ENCODE measurements around the gene PLPPR2.

PLPPR2 gene

DNA sequence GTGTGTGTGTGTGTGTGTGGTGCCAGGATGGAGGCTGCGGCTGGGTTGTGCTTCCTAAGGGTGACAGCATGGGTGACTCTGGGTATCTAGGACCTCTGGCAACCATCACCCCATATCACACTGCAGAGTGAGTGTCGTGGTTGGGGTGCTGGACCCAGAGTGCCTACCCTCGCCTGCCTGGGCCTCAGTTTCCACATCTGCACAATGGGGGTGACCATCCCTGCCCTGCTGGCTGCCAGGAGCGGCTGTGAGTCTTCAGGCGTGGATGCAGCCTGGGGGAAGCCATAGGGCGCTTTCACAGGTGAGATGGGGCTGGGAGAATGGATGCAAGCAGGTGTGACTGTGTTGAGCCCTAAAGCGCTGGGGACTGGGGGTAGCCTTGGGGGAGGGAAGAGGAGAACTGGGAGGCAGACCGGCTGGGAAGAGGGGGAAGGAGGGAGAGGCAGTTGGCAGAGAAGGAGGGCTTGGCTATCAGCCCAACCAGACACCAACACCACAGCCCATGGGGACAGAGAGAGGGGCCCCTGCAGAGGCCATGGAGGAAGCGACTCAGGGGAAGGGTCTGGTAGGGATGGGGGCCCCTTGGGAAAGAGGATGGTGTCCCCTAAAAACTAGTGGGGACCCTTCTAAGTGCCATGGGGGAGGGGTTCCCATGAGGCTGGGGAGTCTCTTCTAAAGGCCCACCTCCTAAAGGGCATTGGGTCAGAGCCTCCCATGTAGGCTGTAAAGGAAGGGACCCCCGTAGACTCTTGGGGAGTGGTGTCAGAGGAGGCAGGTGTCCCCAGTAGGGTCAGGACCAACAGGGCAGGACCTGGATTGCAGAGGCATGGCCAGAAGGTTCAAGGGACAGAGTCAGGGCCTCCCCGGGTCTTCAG lies 1.7 kb downstream of the PLPPR2 start:
- Mint-ChIP-seq H3K36me3 (ENCODE audit: low read depth) (no peaks in the 10 kb centered on the region), H3K27ac (no peak overlapping the region), H3K27me3 (peaks cover 10% of the 10 kb centered on the region), H3K4me1 (ENCODE audit: low read depth) (peaks cover 9% of the 10 kb centered on the region), H3K4me3 (no peak overlapping the region), H3K9me3 (no peaks in the 10 kb centered on the region)

GRCh38 chr19:11359421-11359820 lies 4.2 kb downstream of the PLPPR2 start:
- H3K9me3 Mint-ChIP-seq: no peaks in the 10 kb centered on the region
- no peak overlapping the region for H3K4me3 Mint-ChIP-seq
- peaks cover 10% of the 10 kb centered on the region for H3K27me3 Mint-ChIP-seq
- peaks cover 9% of the 10 kb centered on the region for H3K4me1 Mint-ChIP-seq (ENCODE audit: low read depth)
- no peak overlapping the region for H3K27ac Mint-ChIP-seq
- no peaks in the 10 kb centered on the region for H3K36me3 Mint-ChIP-seq (ENCODE audit: low read depth)

DNA sequence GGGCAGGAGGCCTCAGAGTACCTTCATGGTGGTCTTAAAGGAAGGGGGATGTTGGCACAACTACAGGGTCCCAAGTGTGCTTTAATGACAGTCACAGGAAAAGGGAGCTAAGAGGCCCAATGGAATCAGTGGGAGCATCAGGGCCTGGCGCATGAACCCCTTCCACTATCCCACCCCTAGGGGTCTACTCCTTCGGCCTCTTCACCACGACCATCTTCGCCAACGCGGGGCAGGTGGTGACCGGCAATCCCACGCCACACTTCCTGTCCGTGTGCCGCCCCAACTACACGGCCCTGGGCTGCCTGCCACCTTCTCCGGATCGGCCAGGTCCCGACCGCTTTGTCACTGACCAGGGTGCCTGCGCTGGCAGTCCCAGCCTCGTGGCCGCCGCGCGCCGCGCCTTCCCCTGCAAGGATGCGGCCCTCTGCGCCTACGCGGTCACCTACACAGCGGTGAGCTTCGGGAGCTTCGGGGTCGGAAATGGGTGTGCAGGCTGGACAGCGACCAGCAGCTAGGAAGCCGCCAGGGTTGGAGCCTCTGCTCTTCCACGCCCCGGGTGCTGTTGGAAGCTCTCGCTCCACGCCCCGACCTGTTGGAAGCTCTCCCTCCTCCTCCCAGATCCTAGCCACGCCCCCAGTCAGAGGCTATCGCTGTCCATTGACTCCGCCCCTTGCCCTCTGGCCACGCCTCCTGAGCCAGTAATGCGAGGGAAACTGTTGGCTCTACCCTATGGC lies 6.0 kb downstream of the PLPPR2 start:
- Mint-ChIP-seq H3K27ac (no peak overlapping the region), H3K9me3 (no peaks in the 10 kb centered on the region), H3K4me1 (ENCODE audit: low read depth) (peaks cover 1% of the 10 kb centered on the region), H3K4me3 (no peak overlapping the region), H3K27me3 (peaks cover 4% of the 10 kb centered on the region), H3K36me3 (ENCODE audit: low read depth) (peaks cover 4% of the 10 kb centered on the region)

- no peak overlapping the region for H3K4me3 Mint-ChIP-seq
- peaks cover 4% of the 10 kb centered on the region for H3K36me3 Mint-ChIP-seq (ENCODE audit: low read depth)
- H3K27me3 Mint-ChIP-seq: no peaks in the 10 kb centered on the region
- H3K9me3 Mint-ChIP-seq: no peaks in the 10 kb centered on the region
- H3K4me1 Mint-ChIP-seq (ENCODE audit: low read depth): no peaks in the 10 kb centered on the region
- no peak overlapping the region for H3K27ac Mint-ChIP-seq
These were observed 6.8 kb downstream of the PLPPR2 start for GRCh38 chr19:11361771-11362731.

- Mint-ChIP-seq H3K4me1 (ENCODE audit: low read depth) (no peaks in the 10 kb centered on the region), H3K36me3 (ENCODE audit: low read depth) (peaks cover 4% of the 10 kb centered on the region), H3K27ac (no peak overlapping the region), H3K9me3 (no peaks in the 10 kb centered on the region), H3K4me3 (no peak overlapping the region), H3K27me3 (no peaks in the 10 kb centered on the region)
These were observed 8.6 kb downstream of the PLPPR2 start for GRCh38 chr19:11363881-11364280.

DNA sequence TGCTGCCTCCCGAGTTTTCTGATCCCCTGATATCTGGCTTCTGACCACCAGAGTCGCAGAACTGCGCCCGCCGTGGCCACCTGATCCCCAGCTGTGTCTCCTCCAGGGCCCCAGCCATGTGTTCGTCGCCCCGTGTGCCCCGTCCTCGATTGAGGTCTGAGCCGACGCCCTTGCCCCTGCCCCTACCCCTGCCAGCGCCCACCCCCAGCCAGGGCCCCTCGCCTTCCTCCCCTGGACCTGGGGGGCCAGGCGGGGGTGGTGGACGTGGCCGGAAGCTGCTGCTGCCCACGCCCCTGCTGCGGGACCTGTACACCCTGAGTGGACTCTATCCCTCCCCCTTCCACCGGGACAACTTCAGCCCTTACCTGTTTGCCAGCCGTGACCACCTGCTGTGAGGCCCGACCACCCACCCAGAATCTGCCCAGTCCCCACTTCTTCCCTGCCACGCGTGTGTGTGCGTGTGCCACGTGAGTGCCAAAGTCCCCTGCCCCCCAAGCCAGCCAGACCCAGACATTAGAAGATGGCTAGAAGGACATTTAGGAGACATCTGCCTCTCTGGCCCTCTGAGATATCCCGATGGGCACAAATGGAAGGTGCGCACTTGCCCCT lies 9.2 kb downstream of the PLPPR2 start:
- no peak overlapping the region for H3K27ac Mint-ChIP-seq
- no peaks in the 10 kb centered on the region for H3K4me1 Mint-ChIP-seq (ENCODE audit: low read depth)
- H3K27me3 Mint-ChIP-seq: no peaks in the 10 kb centered on the region
- H3K36me3 Mint-ChIP-seq (ENCODE audit: low read depth): peaks cover 8% of the 10 kb centered on the region
- no peaks in the 10 kb centered on the region for H3K9me3 Mint-ChIP-seq
- H3K4me3 Mint-ChIP-seq: no peak overlapping the region

DNA sequence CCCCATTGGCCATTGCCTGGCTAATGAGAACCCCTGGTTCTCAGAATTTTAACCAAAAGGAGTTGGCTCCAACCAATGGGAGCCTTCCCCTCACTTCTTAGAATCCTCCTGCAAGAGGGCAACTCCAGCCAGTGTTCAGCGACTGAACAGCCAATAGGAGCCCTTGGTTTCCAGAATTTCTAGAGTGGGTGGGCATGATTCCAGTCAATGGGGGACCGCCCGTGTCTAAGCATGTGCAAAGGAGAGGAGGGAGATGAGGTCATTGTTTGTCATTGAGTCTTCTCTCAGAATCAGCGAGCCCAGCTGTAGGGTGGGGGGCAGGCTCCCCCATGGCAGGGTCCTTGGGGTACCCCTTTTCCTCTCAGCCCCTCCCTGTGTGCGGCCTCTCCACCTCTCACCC lies 9.7 kb downstream of the PLPPR2 start:
- no peak overlapping the region for H3K4me3 Mint-ChIP-seq
- no peaks in the 10 kb centered on the region for H3K9me3 Mint-ChIP-seq
- peaks cover 12% of the 10 kb centered on the region for H3K36me3 Mint-ChIP-seq (ENCODE audit: low read depth)
- no peaks in the 10 kb centered on the region for H3K27me3 Mint-ChIP-seq
- no peak overlapping the region for H3K27ac Mint-ChIP-seq
- no peaks in the 10 kb centered on the region for H3K4me1 Mint-ChIP-seq (ENCODE audit: low read depth)

- H3K4me1 Mint-ChIP-seq (ENCODE audit: low read depth): no peaks in the 10 kb centered on the region
- H3K9me3 Mint-ChIP-seq: no peaks in the 10 kb centered on the region
- H3K4me3 Mint-ChIP-seq: no peak overlapping the region
- H3K27me3 Mint-ChIP-seq: no peaks in the 10 kb centered on the region
- peaks cover 13% of the 10 kb centered on the region for H3K36me3 Mint-ChIP-seq (ENCODE audit: low read depth)
- H3K27ac Mint-ChIP-seq: no peak overlapping the region
These were observed 10.4 kb downstream of the PLPPR2 start for GRCh38 chr19:11365557-11366117.

DNA sequence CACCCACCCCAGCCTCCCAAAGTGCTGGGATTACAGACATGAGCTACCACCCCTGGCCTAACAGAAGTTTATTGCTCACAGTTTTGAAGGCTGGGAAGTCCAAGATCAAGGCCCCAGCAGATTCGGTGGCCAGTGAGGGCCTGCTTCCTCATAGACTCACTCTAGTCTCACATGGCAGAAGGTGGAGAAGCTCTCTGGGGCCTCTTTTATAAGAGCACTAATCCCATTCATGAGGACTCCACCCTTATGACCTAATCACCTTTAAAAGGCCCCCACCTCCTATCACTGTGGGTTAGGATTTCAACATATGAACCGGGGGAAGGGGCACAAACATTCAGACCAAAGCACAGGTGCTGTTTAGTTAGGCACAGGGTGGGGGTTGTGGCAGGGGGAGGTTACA lies 12.3 kb downstream of the PLPPR2 start:
- Mint-ChIP-seq H3K4me3 (no peak overlapping the region), H3K36me3 (ENCODE audit: low read depth) (peaks cover 17% of the 10 kb centered on the region), H3K4me1 (ENCODE audit: low read depth) (no peaks in the 10 kb centered on the region), H3K27me3 (no peaks in the 10 kb centered on the region), H3K9me3 (no peaks in the 10 kb centered on the region), H3K27ac (no peak overlapping the region)

DNA sequence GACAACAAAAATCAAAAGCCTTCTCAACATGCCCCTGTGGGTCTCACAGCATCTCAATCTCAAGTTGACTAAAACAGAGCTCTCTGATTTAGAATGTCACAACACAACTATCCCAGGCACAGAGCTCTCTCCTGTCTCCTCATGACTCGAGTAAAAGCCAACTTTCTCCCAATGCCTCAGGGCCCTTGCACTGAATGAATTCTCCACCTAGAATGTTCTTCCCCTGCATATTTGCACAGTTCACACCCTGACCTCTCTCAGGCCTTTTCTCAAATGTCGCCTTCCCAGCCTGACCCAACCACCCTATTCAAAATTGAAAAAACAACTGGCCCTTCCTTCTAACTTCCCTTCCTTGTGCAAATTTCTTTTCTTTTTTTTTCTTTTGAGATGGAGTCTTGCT lies 15.5 kb downstream of the PLPPR2 start:
- Mint-ChIP-seq H3K36me3 (ENCODE audit: low read depth) (peaks cover 14% of the 10 kb centered on the region), H3K9me3 (no peaks in the 10 kb centered on the region), H3K27me3 (no peaks in the 10 kb centered on the region), H3K4me3 (no peak overlapping the region), H3K27ac (no peak overlapping the region), H3K4me1 (ENCODE audit: low read depth) (peaks cover 8% of the 10 kb centered on the region)

DNA sequence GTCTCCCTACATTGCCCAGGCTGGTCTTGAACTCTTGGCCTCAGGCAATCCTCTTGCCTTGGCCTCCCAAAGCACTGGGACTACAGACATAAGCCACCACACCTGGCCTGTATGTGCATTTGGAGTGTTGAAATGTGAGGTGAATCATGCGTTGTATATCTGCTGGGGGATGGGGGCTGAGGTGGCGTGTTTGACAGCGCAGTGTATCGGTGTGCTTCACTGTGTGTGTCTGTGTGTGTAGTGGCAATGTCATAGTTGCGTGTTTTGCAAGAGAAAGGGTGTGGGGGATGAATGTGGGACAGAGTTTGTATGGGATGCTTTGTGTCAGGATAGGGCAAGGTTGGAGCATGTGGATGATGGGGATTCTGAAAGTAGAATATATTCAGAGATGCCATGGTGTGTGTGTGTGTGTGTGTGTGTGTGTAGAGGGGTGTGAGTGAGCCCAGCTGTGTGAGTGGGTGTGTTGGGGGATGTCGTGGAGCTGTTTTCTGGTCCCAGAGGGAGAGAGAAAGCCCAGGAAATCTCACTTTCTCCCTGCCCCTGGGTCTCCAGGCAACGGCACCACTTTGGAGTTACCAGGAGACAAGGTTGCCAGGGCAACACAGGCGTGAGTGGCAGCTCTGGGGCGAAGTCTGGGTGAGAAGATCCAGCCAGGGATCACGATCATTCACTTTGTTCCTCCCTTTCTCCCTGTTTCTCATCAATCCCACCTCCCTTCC lies 18.1 kb downstream of the PLPPR2 start:
- Mint-ChIP-seq H3K4me1 (ENCODE audit: low read depth) (peaks cover 32% of the 10 kb centered on the region), H3K27me3 (no peaks in the 10 kb centered on the region), H3K36me3 (ENCODE audit: low read depth) (peaks cover 23% of the 10 kb centered on the region), H3K4me3 (peak overlapping the region; percentile 20), H3K27ac (peak overlapping the region; percentile 10), H3K9me3 (no peaks in the 10 kb centered on the region)

- H3K27ac Mint-ChIP-seq: no peak overlapping the region
- peaks cover 23% of the 10 kb centered on the region for H3K36me3 Mint-ChIP-seq (ENCODE audit: low read depth)
- no peak overlapping the region for H3K4me3 Mint-ChIP-seq
- no peaks in the 10 kb centered on the region for H3K9me3 Mint-ChIP-seq
- H3K27me3 Mint-ChIP-seq: no peaks in the 10 kb centered on the region
- H3K4me1 Mint-ChIP-seq (ENCODE audit: low read depth): peaks cover 37% of the 10 kb centered on the region
These were observed 18.7 kb downstream of the PLPPR2 start for GRCh38 chr19:11373885-11374432.

DNA sequence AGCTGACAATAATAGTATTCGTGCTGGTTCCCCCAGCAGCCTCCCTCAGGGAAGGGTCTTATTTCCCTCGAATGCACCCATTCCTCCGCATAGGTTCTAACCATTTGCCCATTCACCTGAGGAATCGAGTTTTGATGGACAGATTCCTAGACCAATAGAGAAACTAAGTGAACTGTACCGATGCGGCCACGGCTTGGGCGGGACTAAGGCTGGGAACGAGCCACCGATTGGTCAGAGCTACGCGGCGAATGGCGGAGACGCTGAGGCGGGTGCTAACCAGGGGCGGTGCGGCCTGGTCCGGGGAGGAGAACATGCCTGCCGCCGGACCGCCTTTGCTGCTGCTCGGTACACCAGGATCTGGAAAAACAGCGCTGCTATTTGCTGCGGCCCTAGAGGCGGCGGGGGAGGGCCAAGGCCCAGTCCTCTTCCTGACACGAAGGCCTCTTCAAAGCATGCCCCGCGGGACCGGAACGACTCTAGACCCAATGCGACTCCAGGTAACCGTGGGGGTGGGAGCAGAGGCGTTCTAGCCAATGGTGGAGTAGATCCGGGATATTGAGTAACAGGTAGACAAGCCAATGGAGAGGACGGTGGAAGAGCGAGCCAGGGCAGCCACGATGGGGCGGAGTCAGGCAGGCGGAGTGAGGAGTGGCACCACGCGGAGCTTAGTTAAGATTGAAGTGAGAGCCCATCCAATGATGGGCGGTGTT lies 19.4 kb downstream of the PLPPR2 start, which contains the start of gene SWSAP1:
TSS of gene SWSAP1 (plus strand) at position 234 of the 710 bp plus-strand sequence. CDS start at position 249, 15 bp downstream.
- Mint-ChIP-seq H3K4me3 (no peak within 1 kb of the TSS), H3K27ac (no peak within 1 kb of the TSS)

More for the DNA sequence above, 19.4 kb downstream of the PLPPR2 start, which contains the start of gene SWSAP1:
- H3K27me3 Mint-ChIP-seq: no peaks in the 10 kb centered on the region
- H3K36me3 Mint-ChIP-seq (ENCODE audit: low read depth): peaks cover 18% of the 10 kb centered on the region
- H3K4me1 Mint-ChIP-seq (ENCODE audit: low read depth): peaks cover 37% of the 10 kb centered on the region
- no peaks in the 10 kb centered on the region for H3K9me3 Mint-ChIP-seq

Data from stimulated activated naive CD8-positive, alpha-beta T cell treated with anti-CD3 and anti-CD28 coated beads, Interleukin-15, Interleukin-2, amounts not matched to agents 100 ng/mL and 50 ng/mL, for 24 hours (primary cell).